ENCODE results near the gene PITPNB.

PITPNB gene

GRCh38 chr22:27844656-27845591 lies 74.1 kb downstream of the PITPNB start:
- no peak for TF ChIP-seq ZNF274 (IDR thresholded peaks at IDR 0.05; ENCODE audit: low read depth, low read length)
- no peak overlapping the region for H3K4me3 ChIP-seq (ENCODE audit: low read length)

GRCh38 chr22:27844256-27844655 lies 74.8 kb downstream of the PITPNB start:
- H3K4me3 ChIP-seq (ENCODE audit: low read length): no peak overlapping the region
- TF ChIP-seq ZNF274 (IDR thresholded peaks at IDR 0.05; ENCODE audit: low read depth, low read length): no peak

GRCh38 chr22:27843441-27843840 lies 75.6 kb downstream of the PITPNB start:
- H3K4me3 ChIP-seq (ENCODE audit: low read length): no peak overlapping the region
- no peak for TF ChIP-seq ZNF274 (IDR thresholded peaks at IDR 0.05; ENCODE audit: low read depth, low read length)

GRCh38 chr22:27842669-27843431 lies 76.2 kb downstream of the PITPNB start:
- H3K4me3 ChIP-seq (ENCODE audit: low read length): no peak overlapping the region
- no peak for TF ChIP-seq ZNF274 (IDR thresholded peaks at IDR 0.05; ENCODE audit: low read depth, low read length)

- H3K4me3 ChIP-seq (ENCODE audit: low read length): no peak overlapping the region
- no peak for TF ChIP-seq ZNF274 (IDR thresholded peaks at IDR 0.05; ENCODE audit: low read depth, low read length)
These were observed 76.9 kb downstream of the PITPNB start for GRCh38 chr22:27842201-27842600.

GRCh38 chr22:27840436-27840835 lies 78.6 kb downstream of the PITPNB start:
- no peak overlapping the region for H3K4me3 ChIP-seq (ENCODE audit: low read length)
- TF ChIP-seq ZNF274 (IDR thresholded peaks at IDR 0.05; ENCODE audit: low read depth, low read length): no peak

- no peak overlapping the region for H3K4me3 ChIP-seq (ENCODE audit: low read length)
- TF ChIP-seq ZNF274 (IDR thresholded peaks at IDR 0.05; ENCODE audit: low read depth, low read length): no peak
These were observed 79.9 kb downstream of the PITPNB start for GRCh38 chr22:27839057-27839660.

- no peak overlapping the region for H3K4me3 ChIP-seq (ENCODE audit: low read length)
- no peak for TF ChIP-seq ZNF274 (IDR thresholded peaks at IDR 0.05; ENCODE audit: low read depth, low read length)
These were observed 82.9 kb downstream of the PITPNB start for GRCh38 chr22:27836181-27836580.

- no peak for TF ChIP-seq ZNF274 (IDR thresholded peaks at IDR 0.05; ENCODE audit: low read depth, low read length)
- H3K4me3 ChIP-seq (ENCODE audit: low read length): no peak overlapping the region
These were observed 83.6 kb downstream of the PITPNB start for GRCh38 chr22:27835446-27835845.

- TF ChIP-seq ZNF274 (IDR thresholded peaks at IDR 0.05; ENCODE audit: low read depth, low read length): no peak
- H3K4me3 ChIP-seq (ENCODE audit: low read length): no peak overlapping the region
These were observed 84.5 kb downstream of the PITPNB start for GRCh38 chr22:27834364-27835185.

- no peak overlapping the region for H3K4me3 ChIP-seq (ENCODE audit: low read length)
- TF ChIP-seq ZNF274 (IDR thresholded peaks at IDR 0.05; ENCODE audit: low read depth, low read length): no peak
These were observed 85.3 kb downstream of the PITPNB start for GRCh38 chr22:27833803-27834202.

- no peak overlapping the region for H3K4me3 ChIP-seq (ENCODE audit: low read length)
- no peak for TF ChIP-seq ZNF274 (IDR thresholded peaks at IDR 0.05; ENCODE audit: low read depth, low read length)
These were observed 86.5 kb downstream of the PITPNB start for GRCh38 chr22:27832606-27833005.

GRCh38 chr22:27829620-27830019 lies 89.4 kb downstream of the PITPNB start:
- no peak overlapping the region for H3K4me3 ChIP-seq (ENCODE audit: low read length)
- TF ChIP-seq ZNF274 (IDR thresholded peaks at IDR 0.05; ENCODE audit: low read depth, low read length): no peak

Measured in GM08714 (cell line).